ENCODE measurements around the gene PCDH15. TPM values are rescaled to one million over a fixed set of nuclear protein-coding genes. Genes with fewer than 3 reads are reported as not detected.

The PCDH15 gene
- total RNA-seq, 1 experiment from 2014 or later, result 0.61 TPM

DNA sequence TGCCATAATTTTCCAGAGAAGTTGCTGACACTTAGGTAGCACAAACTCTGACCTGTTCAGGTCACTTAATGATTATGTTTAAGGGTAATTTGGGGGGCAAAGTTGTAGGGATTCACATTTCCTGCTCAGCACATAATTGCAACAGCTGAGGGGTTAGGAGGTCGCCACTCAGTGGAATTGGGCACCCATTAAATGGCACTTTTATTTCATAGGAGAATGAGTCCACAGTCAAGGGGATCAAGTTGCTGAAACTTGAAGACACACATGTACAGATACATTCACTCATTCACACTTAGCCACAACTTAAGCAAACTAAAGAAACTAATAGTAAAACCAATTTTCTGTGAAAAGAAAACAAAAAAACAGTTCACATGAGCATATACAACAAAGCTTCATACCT, 1.5 kb downstream of the PCDH15 start:
- no peak overlapping the region for H3K4ac ChIP-seq (ENCODE audit: low read depth, low read length)
- H2AFZ ChIP-seq (ENCODE audit: low read length), result no peak overlapping the region
- Mint-ChIP-seq H3K9me3 (no peaks in the 10 kb centered on the region), H3K4me3 (no peak overlapping the region), H3K36me3 (ENCODE audit: insufficient read depth in 1 of 3, low read depth in 3 of 3) (no peaks in the 10 kb centered on the region), H3K27ac (peak overlapping the region in 1 of 3 experiments; percentile 79; a peak in 1 of 7 replicates), H3K4me1 (peaks cover 8 to 10% of the 10 kb centered on the region in 2 experiments), H3K27me3 (ENCODE audit: low read depth) (peaks cover 2% of the 10 kb centered on the region; the same call in 1 of the 2 replicates)
- no peak overlapping the region for H4K8ac ChIP-seq (replicated peaks; ENCODE audit: insufficient read length, low read depth, low read length)
- H4K20me1 ChIP-seq (ENCODE audit: control insufficient read depth, insufficient read depth, insufficient read length), result no peaks in the 10 kb centered on the region
- H3K23me2 ChIP-seq (ENCODE audit: insufficient read length, low read depth, low read length, poor library complexity, severe bottlenecking), result no peaks in the 10 kb centered on the region
- H3K56ac ChIP-seq (ENCODE audit: insufficient read length, low read depth, low read length), result no peak overlapping the region
- no peak overlapping the region for H2BK15ac ChIP-seq (ENCODE audit: low read depth, low read length)
- no peak overlapping the region for H3K4me2 ChIP-seq (ENCODE audit: insufficient read depth, insufficient read length, low read length)
- no peaks in the 10 kb centered on the region for H3K27me3 ChIP-seq (ENCODE audit: insufficient read depth, low read length)
- no peak for DNase-seq
- no CpG with 5 or more reads among the region's 1 CpG for WGBS (ENCODE audit: extremely low coverage, insufficient read length, low lambda C conversion rate)
- H3T11ph ChIP-seq (ENCODE audit: low read length), result no peak overlapping the region
- H3K14ac ChIP-seq (ENCODE audit: insufficient read depth, low read length), result no peak overlapping the region
- no peak overlapping the region for H2BK12ac ChIP-seq (ENCODE audit: insufficient read length, low read depth, low read length)
- H3K18ac ChIP-seq (ENCODE audit: insufficient read length, low read depth, low read length), result no peak overlapping the region
- H2BK20ac ChIP-seq (ENCODE audit: low read depth, low read length, poor library complexity, severe bottlenecking), result no peak overlapping the region
- TF ChIP-seq, protein P1, sequence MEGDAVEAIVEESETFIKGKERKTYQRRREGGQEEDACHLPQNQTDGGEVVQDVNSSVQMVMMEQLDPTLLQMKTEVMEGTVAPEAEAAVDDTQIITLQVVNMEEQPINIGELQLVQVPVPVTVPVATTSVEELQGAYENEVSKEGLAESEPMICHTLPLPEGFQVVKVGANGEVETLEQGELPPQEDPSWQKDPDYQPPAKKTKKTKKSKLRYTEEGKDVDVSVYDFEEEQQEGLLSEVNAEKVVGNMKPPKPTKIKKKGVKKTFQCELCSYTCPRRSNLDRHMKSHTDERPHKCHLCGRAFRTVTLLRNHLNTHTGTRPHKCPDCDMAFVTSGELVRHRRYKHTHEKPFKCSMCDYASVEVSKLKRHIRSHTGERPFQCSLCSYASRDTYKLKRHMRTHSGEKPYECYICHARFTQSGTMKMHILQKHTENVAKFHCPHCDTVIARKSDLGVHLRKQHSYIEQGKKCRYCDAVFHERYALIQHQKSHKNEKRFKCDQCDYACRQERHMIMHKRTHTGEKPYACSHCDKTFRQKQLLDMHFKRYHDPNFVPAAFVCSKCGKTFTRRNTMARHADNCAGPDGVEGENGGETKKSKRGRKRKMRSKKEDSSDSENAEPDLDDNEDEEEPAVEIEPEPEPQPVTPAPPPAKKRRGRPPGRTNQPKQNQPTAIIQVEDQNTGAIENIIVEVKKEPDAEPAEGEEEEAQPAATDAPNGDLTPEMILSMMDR (conservative IDR thresholded peaks at IDR 0.05), result no peak
- no peak overlapping the region for H2AK5ac ChIP-seq (ENCODE audit: insufficient read length, low read length)
- H3K23ac ChIP-seq (ENCODE audit: insufficient read length, low read depth, low read length), result no peak overlapping the region
- H2BK120ac ChIP-seq (ENCODE audit: low read depth, low read length, poor library complexity, severe bottlenecking), result no peak overlapping the region
- H2BK5ac ChIP-seq (ENCODE audit: insufficient read length, low read length), result no peak overlapping the region
- H3K9ac ChIP-seq (ENCODE audit: extremely low read depth, insufficient read length, low read length), result no peak overlapping the region
- no peak overlapping the region for H4K5ac ChIP-seq (ENCODE audit: insufficient read length, low read depth, low read length)
- no peaks in the 10 kb centered on the region for H3K9me3 ChIP-seq (ENCODE audit: control insufficient read depth, low read depth, low read length)
- no peaks in the 10 kb centered on the region for H3K4me1 ChIP-seq (ENCODE audit: insufficient read depth, low read length)
- H3K79me2 ChIP-seq (ENCODE audit: insufficient read depth, low read length), result no peaks in the 10 kb centered on the region
- no peaks in the 10 kb centered on the region for H3K79me1 ChIP-seq (ENCODE audit: insufficient read depth, low read depth, low read length, poor library complexity, severe bottlenecking)
- H3K27ac ChIP-seq (ENCODE audit: insufficient read length, low read depth, low read length), result no peak overlapping the region
- no peak overlapping the region for H4K91ac ChIP-seq (ENCODE audit: insufficient read length, low read depth, low read length)

Data from H9 (cell line).